Tibial nerve (tissue), 4 donors: ENCODE measurements around the gene APCDD1. TPM values are rescaled to one million over a fixed set of nuclear protein-coding genes. Genes with fewer than 3 reads are reported as not detected.

Source experiments
- DNase-seq, 2 donors: peaks; one replicate each; pipeline ENCODE4 v3.0.0-alpha.2; 2019; ENCODE audit warnings: low spot score in 2 of 2
- H3K27ac ChIP-seq, 4 donors: fragments of 200-600 bp; sonication (generic) in 3 of 4; one replicate each; pipeline ENCODE4 v1.5.1; 2017 to 2019; ENCODE audit warnings: mild to moderate bottlenecking in 1 of 4
- H3K27me3 ChIP-seq, 2 donors: fragments of 200-600 bp; sonication (generic) in 1 of 2; one replicate each; pipeline versions ENCODE4 v1.5.1 to v1.6.0; 2017 to 2019
- H3K36me3 ChIP-seq, 3 donors: fragments of 200-600 bp; sonication (generic); one replicate each; pipeline ENCODE4 v1.5.1; 2018 to 2019
- H3K4me1 ChIP-seq, 4 donors: fragments of 200-600 bp; sonication (generic) in 3 of 4; one replicate each; pipeline ENCODE4 v1.5.1; 2017 to 2019
- H3K4me3 ChIP-seq, 4 donors: fragments of 200-600 bp; sonication (generic) in 3 of 4; one replicate each; pipeline ENCODE4 v1.5.1; 2017 to 2019; ENCODE audit warnings: mild to moderate bottlenecking in 1 of 4, moderate library complexity in 1 of 4
- H3K9me3 ChIP-seq, 4 donors: fragments of 200-600 bp; sonication (generic) in 3 of 4; one replicate each; pipeline ENCODE4 v1.5.1; 2017 to 2019
- EP300 ChIP-seq, 2 donors: sonication (generic); formaldehyde crosslinking; IDR thresholded peaks; one replicate each; pipeline ENCODE4 v1.6.1; 2017; ENCODE audit warnings: antibody characterized with exemption in 2 of 2, mild to moderate bottlenecking in 1 of 2
- POLR2A ChIP-seq, 2 donors: fragments of 450-650 bp; IDR thresholded peaks; one replicate each; pipeline ENCODE4 v1.6.1; 2017; ENCODE audit warnings: antibody characterized with exemption in 2 of 2, mild to moderate bottlenecking in 2 of 2, moderate library complexity in 2 of 2
- WGBS, 2 donors: methylation state at CpG; one replicate each; pipeline ENCODE4 v1.1.5; 2018; 5-methylcytosine and 5-hydroxymethylcytosine counted together
- total RNA-seq, 4 donors: library from RNA; depleted of rRNA; stranded (reverse); fragments of >200 nt; gene quantifications; one replicate each; pipeline ENCODE4 v1.1.0, GENCODE V29; 2016
- TF ChIP-seq, protein P1 (sequence below), 5 experiments: fragments of 200-600 bp in 3 of 5; fragments of 450-650 bp in 2 of 5; sonication (generic) in 3 of 5; IDR thresholded peaks; one replicate each; pipeline ENCODE4 v1.5.1; 2016 to 2019; ENCODE audit warnings: antibody characterized with exemption in 5 of 5, mild to moderate bottlenecking in 3 of 5, moderate library complexity in 2 of 5

The APCDD1 gene
- total RNA-seq, 4 donors from 2014 or later = 46.2 to 154 (median 101) TPM

DNA sequence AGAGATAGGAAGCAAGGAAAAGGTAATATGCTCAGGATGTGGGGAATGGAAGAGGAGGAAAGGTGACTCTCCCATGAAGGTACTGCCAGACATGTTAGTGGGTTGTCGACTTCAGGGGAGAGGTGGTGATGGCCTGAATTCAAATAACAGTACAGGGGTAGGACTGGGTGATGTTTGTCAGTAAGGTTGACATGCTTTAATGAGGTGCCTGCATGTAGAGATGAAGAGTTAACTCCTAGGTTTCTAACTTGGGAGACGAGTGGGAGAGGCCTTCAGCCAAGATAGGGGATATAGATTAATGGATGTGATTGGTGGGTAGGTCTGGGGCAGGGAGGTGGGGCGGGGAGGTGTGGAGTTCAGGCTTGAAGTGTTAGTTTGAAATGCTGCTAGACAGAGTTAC, 74.0 kb downstream of the APCDD1 start:
- no peaks in the 10 kb centered on the region for H3K9me3 ChIP-seq
- 53 to 78% methylated on average over 3 of the region's 3 CpGs for WGBS, 2 donors
- DNase-seq = no peak
- H3K36me3 ChIP-seq = peaks cover 0 to 4% (median 0%) of the 10 kb centered on the region in 3 donors
- TF ChIP-seq EP300 (IDR thresholded peaks at IDR 0.05) (no peak), POLR2A (IDR thresholded peaks at IDR 0.05) (no peak)
- TF ChIP-seq, protein P1, sequence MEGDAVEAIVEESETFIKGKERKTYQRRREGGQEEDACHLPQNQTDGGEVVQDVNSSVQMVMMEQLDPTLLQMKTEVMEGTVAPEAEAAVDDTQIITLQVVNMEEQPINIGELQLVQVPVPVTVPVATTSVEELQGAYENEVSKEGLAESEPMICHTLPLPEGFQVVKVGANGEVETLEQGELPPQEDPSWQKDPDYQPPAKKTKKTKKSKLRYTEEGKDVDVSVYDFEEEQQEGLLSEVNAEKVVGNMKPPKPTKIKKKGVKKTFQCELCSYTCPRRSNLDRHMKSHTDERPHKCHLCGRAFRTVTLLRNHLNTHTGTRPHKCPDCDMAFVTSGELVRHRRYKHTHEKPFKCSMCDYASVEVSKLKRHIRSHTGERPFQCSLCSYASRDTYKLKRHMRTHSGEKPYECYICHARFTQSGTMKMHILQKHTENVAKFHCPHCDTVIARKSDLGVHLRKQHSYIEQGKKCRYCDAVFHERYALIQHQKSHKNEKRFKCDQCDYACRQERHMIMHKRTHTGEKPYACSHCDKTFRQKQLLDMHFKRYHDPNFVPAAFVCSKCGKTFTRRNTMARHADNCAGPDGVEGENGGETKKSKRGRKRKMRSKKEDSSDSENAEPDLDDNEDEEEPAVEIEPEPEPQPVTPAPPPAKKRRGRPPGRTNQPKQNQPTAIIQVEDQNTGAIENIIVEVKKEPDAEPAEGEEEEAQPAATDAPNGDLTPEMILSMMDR (IDR thresholded peaks at IDR 0.05) = no peak
- H3K4me1 ChIP-seq = peaks cover 0 to 50% (median 9%) of the 10 kb centered on the region in 4 donors
- no peak overlapping the region for H3K4me3 ChIP-seq
- H3K27me3 ChIP-seq = no peaks in the 10 kb centered on the region
- no peak overlapping the region for H3K27ac ChIP-seq

DNA sequence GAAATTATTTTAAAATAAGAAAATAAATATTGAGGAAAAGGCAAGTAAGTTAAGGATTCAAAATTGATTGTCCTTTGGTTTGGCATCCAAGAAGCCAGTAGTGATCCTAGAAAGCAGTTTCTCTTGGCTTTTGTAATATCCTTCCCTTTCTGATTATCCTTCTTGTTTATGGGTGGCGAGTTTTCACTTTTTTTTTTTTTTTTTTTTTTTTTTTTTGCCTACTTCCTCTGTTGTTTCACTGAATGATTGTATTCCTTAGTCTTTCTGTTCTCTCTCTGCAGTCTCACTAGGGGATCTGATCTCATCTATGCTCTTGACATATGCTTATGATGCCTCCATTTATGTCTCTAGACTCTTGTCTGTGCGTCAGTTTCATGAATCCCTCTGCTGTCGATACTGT, 75.6 kb downstream of the APCDD1 start:
- Histone ChIP-seq H3K36me3 (peaks cover 0 to 4% (median 0%) of the 10 kb centered on the region in 3 donors), H3K4me1 (peaks cover 0 to 46% (median 9%) of the 10 kb centered on the region in 4 donors), H3K27ac (no peak overlapping the region), H3K27me3 (no peaks in the 10 kb centered on the region), H3K4me3 (no peak overlapping the region), H3K9me3 (no peaks in the 10 kb centered on the region)
- 74 to 78% methylated on average over 3 of the region's 3 CpGs for WGBS, 2 donors
- DNase-seq = no peak
- TF ChIP-seq EP300 (IDR thresholded peaks at IDR 0.05) (no peak), POLR2A (IDR thresholded peaks at IDR 0.05) (no peak)
- TF ChIP-seq, protein P1 (IDR thresholded peaks at IDR 0.05) = no peak

DNA sequence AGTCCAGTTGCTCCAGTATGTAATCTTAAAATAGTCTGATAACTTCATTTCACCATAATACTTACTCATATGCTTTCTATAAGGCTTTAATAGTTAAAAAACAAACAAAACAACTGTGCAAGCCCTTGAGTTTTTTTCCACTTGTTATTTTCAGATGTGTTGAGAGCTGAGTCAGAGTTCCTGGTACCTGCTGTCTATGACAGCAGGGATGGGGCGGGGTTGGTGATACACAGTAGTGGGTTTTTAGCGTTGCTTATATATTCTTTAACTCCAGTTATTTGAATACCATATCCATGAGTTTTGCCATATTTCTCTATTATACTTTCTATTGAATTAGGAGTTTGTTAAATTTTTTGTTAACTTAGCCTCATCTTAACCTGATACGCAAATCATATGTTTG, 76.4 kb downstream of the APCDD1 start:
- 92 to 96% methylated on average over 3 of the region's 3 CpGs for WGBS, 2 donors
- Histone ChIP-seq H3K9me3 (no peaks in the 10 kb centered on the region), H3K27me3 (no peaks in the 10 kb centered on the region), H3K27ac (no peak overlapping the region), H3K4me1 (peaks cover 0 to 40% (median 9%) of the 10 kb centered on the region in 4 donors), H3K36me3 (peaks cover 0 to 4% (median 0%) of the 10 kb centered on the region in 3 donors), H3K4me3 (no peak overlapping the region)
- no peak for DNase-seq
- TF ChIP-seq EP300 (IDR thresholded peaks at IDR 0.05) (no peak), POLR2A (IDR thresholded peaks at IDR 0.05) (no peak)
- TF ChIP-seq, protein P1 (IDR thresholded peaks at IDR 0.05) = no peak

DNA sequence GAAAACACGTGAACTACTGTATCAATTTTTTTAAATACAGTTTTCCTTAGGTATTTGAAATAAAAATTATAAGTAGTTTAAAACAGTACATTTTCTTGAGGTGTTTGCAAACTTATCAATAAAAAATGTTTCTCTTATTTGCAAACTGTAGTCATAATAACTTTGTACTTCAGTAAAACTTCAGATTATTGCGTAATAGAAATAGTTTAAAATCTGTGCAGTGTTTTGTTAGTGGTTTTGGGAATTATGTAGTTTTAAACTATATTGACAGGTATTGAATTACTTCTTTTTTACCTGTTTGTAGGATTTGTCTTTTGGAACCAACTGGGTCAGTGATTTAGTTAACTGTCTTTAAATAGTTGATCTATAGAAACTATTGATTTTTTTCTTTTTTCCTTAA, 78.7 kb downstream of the APCDD1 start:
- Histone ChIP-seq H3K27me3 (no peaks in the 10 kb centered on the region), H3K4me1 (peaks cover 0 to 23% (median 0%) of the 10 kb centered on the region in 4 donors), H3K9me3 (no peaks in the 10 kb centered on the region), H3K27ac (no peak overlapping the region), H3K4me3 (no peak overlapping the region), H3K36me3 (peaks cover 0 to 4% (median 0%) of the 10 kb centered on the region in 3 donors)
- 96 to 97% methylated on average over 2 of the region's 2 CpGs for WGBS, 2 donors
- no peak for DNase-seq
- TF ChIP-seq, protein P1 (IDR thresholded peaks at IDR 0.05) = no peak
- TF ChIP-seq POLR2A (IDR thresholded peaks at IDR 0.05) (no peak), EP300 (IDR thresholded peaks at IDR 0.05) (no peak)

DNA sequence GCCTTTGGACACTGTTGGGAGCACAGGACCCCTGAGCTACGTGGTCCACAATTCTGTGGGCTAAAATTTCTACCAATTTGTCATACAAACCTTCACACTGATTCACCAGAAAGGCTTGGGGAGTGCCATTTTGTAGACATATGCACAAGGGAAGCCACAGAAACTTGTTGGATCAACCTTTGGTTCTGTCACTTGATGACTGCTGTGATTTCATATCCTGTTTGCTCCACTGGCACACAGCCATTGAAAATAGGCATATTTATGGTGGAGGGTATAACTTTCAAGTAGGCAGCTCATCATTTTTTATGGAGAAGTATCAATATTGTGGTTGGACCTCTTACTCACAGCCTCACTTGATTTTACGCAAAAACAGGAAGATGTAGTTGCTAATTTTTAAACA, 81.8 kb downstream of the APCDD1 start:
- peaks cover 0 to 29% (median 14%) of the 10 kb centered on the region in 3 donors for H3K36me3 ChIP-seq
- no peak for DNase-seq
- no peaks in the 10 kb centered on the region for H3K27me3 ChIP-seq
- H3K4me3 ChIP-seq = no peak overlapping the region
- 91 to 95% methylated on average over 2 of the region's 2 CpGs for WGBS, 2 donors
- TF ChIP-seq, protein P1 (IDR thresholded peaks at IDR 0.05) = no peak
- no peak for TF ChIP-seq EP300 (IDR thresholded peaks at IDR 0.05)
- no peak for TF ChIP-seq POLR2A (IDR thresholded peaks at IDR 0.05)
- H3K4me1 ChIP-seq = no peaks in the 10 kb centered on the region
- no peaks in the 10 kb centered on the region for H3K9me3 ChIP-seq
- no peak overlapping the region for H3K27ac ChIP-seq
